Esophagus squamous epithelium (tissue), 5 donors: ENCODE measurements around the gene RAB8B. TPM values are rescaled to one million over a fixed set of nuclear protein-coding genes. Genes with fewer than 3 reads are reported as not detected.

ENCODE experiments used
- DNase-seq: peaks from one replicate; lab custom pipeline; 2025; lab: John Stamatoyannopoulos, UW
- H3K27ac ChIP-seq, 4 donors: fragments of 200-600 bp; sonication (generic); one replicate each; pipeline ENCODE4 v1.5.1; 2016 to 2019; ENCODE audit warnings: mild to moderate bottlenecking in 1 of 4
- H3K27me3 ChIP-seq, 4 donors: fragments of 200-600 bp; sonication (generic); 1 replicate in 3 of 4; 2 replicates in 1 of 4; pipeline versions ENCODE4 v1.5.1 to v1.6.0; 2017 to 2021; ENCODE audit warnings: antibody characterized with exemption in 1 of 4
- H3K36me3 ChIP-seq, 3 donors: fragments of 200-600 bp; sonication (generic); one replicate each; pipeline ENCODE4 v1.5.1; 2016 to 2019
- H3K4me1 ChIP-seq, 3 donors: fragments of 200-600 bp; sonication (generic); one replicate each; pipeline ENCODE4 v1.5.1; 2017 to 2019
- H3K4me3 ChIP-seq, 4 donors: fragments of 200-600 bp; sonication (generic); 1 replicate in 3 of 4; 2 replicates in 1 of 4; pipeline ENCODE4 v1.5.1; 2016 to 2019; ENCODE audit warnings: mild to moderate bottlenecking in 2 of 4, moderate library complexity in 1 of 4
- H3K9me3 ChIP-seq, 3 donors: fragments of 200-600 bp; sonication (generic); one replicate each; pipeline ENCODE4 v1.5.1; 2016 to 2019
- POLR2A ChIP-seq, 4 donors: fragments of 450-650 bp; IDR thresholded peaks; one replicate each; pipeline ENCODE4 v1.6.1; 2017; ENCODE audit warnings: antibody characterized with exemption in 4 of 4, mild to moderate bottlenecking in 4 of 4, moderate library complexity in 3 of 4
- WGBS, 2 donors: methylation state at CpG; one replicate each; pipeline ENCODE4 v1.1.5; 2018; 5-methylcytosine and 5-hydroxymethylcytosine counted together
- intact Hi-C: fragments of 100-400 bp; cut with DNase I; formaldehyde crosslinking; loops from one replicate; pipeline ENCODE4 v1.15.0; 2022
- total RNA-seq, 4 donors: library from RNA; depleted of rRNA; stranded (reverse); fragments of >200 nt; gene quantifications; one replicate each; pipeline ENCODE4 v1.1.0, GENCODE V29; 2016
- TF ChIP-seq, protein P1 (sequence below), 6 experiments: fragments of 450-650 bp in 4 of 6; fragments of 200-600 bp in 2 of 6; sonication (generic) in 2 of 6; IDR thresholded peaks; one replicate each; pipeline ENCODE4 v1.5.1; 2016 to 2019; ENCODE audit warnings: antibody characterized with exemption in 6 of 6, mild to moderate bottlenecking in 4 of 6, moderate library complexity in 4 of 6
- donor health status: DM: yes; HTN: yes; CAD: no.

RAB8B gene
- total RNA-seq, 4 donors from 2014 or later, result 3.1 to 22.7 (median 10.0) TPM

DNA sequence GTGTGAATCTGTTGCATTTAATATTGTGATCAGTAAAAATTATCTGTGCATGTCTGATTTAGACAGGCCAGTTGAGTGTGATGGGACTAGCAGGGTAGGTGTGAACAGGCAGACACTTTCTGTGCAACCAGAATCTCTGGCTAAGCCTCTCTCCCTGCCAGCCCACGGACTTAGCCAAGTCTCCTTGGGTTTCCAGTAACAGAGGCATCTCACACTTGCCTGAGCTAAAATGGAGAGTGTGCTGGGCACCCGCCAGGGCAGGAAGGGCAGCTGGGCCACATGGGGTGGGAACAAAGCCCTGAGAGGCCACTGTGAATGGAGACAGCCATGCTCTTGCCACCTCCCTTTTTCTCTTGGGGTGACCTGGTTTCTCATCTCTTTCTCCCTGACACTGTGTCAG, 19.6 kb upstream of the RAB8B start:
- Histone ChIP-seq H3K36me3 (no peaks in the 10 kb centered on the region), H3K9me3 (no peaks in the 10 kb centered on the region), H3K4me3 (no peak overlapping the region), H3K27ac (no peak overlapping the region), H3K27me3 (no peaks in the 10 kb centered on the region), H3K4me1 (no peaks in the 10 kb centered on the region)
- TF ChIP-seq POLR2A (IDR thresholded peaks at IDR 0.05), result no peak
- TF ChIP-seq, protein P1, sequence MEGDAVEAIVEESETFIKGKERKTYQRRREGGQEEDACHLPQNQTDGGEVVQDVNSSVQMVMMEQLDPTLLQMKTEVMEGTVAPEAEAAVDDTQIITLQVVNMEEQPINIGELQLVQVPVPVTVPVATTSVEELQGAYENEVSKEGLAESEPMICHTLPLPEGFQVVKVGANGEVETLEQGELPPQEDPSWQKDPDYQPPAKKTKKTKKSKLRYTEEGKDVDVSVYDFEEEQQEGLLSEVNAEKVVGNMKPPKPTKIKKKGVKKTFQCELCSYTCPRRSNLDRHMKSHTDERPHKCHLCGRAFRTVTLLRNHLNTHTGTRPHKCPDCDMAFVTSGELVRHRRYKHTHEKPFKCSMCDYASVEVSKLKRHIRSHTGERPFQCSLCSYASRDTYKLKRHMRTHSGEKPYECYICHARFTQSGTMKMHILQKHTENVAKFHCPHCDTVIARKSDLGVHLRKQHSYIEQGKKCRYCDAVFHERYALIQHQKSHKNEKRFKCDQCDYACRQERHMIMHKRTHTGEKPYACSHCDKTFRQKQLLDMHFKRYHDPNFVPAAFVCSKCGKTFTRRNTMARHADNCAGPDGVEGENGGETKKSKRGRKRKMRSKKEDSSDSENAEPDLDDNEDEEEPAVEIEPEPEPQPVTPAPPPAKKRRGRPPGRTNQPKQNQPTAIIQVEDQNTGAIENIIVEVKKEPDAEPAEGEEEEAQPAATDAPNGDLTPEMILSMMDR (IDR thresholded peaks at IDR 0.05), result no peak
- 69 to 84% methylated on average over 2 of the region's 2 CpGs for WGBS, 2 donors
- no peak for DNase-seq
- intact Hi-C loops, result loop anchor here (10.0 kb wide), 1 partner anchor 105 kb away; the partner anchor contains the start of gene APH1B

DNA sequence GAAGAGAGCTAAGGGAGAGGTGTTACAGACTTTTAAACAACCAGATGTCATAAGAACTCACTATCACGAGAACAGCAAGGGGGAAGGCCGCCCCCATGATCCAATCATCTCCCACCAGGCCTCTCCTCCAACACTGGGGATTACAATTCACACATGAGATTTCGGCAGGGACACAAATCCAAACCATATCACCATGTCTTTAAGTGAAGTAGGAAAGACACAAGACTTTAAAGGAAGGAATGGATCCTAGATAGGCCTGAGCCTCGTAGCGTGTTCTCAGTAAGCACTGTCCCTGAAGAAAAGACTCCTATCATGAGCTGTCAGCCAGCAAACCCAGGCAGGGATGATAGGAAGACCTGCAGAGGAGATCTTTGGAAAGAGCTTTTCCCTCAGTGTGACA, 17.0 kb upstream of the RAB8B start:
- Histone ChIP-seq H3K9me3 (no peaks in the 10 kb centered on the region), H3K27ac (no peak overlapping the region), H3K27me3 (no peaks in the 10 kb centered on the region), H3K4me1 (no peaks in the 10 kb centered on the region), H3K4me3 (no peak overlapping the region), H3K36me3 (no peaks in the 10 kb centered on the region)
- TF ChIP-seq, protein P1 (IDR thresholded peaks at IDR 0.05), result no peak
- TF ChIP-seq POLR2A (IDR thresholded peaks at IDR 0.05), result no peak
- 89 to 96% methylated on average over 5 of the region's 5 CpGs for WGBS, 2 donors
- intact Hi-C loops, result no loop called here
- no peak for DNase-seq

DNA sequence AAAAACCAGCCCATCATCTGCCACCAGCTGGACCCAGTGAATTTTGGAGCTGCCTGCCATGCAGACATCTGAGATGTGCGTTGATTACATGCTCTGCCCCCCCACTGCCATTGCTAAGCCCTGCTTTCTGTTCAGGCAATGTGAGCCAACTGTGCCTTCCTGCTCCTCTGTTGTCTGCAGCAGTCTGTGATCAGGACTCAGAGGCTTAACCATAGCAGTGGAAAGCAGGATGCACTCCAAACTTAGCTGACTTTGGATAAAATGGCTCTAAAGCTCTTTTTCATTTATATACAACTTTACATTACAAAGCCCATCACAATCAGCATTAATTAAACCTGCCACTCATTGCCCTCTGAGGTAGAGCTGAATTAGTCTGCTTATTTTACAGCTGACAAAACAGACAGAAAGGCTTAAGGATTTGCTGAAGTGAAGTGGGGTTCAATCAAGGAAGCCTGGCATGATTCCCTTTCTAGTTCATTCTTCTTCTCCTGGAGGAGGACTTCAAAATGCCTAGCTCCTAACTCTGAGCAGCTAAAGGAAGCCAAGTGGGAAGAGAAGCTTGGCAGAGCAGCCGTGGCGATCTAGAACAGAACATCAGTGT, 16.5 kb upstream of the RAB8B start:
- Histone ChIP-seq H3K27ac (no peak overlapping the region), H3K4me1 (no peaks in the 10 kb centered on the region), H3K36me3 (no peaks in the 10 kb centered on the region), H3K4me3 (no peak overlapping the region), H3K27me3 (no peaks in the 10 kb centered on the region), H3K9me3 (no peaks in the 10 kb centered on the region)
- WGBS, 2 donors, result 67 to 77% methylated on average over 3 of the region's 3 CpGs
- intact Hi-C loops, result no loop called here
- DNase-seq, result no peak
- TF ChIP-seq POLR2A (IDR thresholded peaks at IDR 0.05), result no peak
- TF ChIP-seq, protein P1 (IDR thresholded peaks at IDR 0.05), result no peak

DNA sequence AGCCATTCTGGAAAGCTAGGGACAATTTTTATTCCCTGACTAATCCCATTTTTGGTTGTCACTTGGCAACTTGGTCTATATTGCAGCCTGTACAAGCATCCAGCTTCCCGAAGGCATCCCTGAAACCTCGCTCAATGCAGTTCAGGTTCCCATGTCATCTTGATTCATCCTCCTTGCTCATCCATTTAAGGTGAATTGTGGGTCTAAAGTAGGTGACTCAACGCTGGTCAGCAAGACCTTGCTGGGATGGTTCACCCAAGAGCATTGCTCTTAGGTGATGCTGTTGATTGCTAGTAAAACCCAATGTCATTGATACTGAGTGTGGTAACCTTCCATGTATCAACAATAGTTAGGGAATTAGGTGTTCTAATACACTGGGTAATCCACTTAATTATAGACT, 13.1 kb upstream of the RAB8B start:
- no peak overlapping the region for H3K27ac ChIP-seq
- TF ChIP-seq, protein P1 (IDR thresholded peaks at IDR 0.05), result no peak
- no peaks in the 10 kb centered on the region for H3K9me3 ChIP-seq
- H3K27me3 ChIP-seq, result no peaks in the 10 kb centered on the region
- no peaks in the 10 kb centered on the region for H3K36me3 ChIP-seq
- peaks cover 0 to 1% (median 0%) of the 10 kb centered on the region in 3 donors for H3K4me1 ChIP-seq
- 79 to 96% methylated on average over 3 of the region's 3 CpGs for WGBS, 2 donors
- DNase-seq, result no peak
- H3K4me3 ChIP-seq, result no peak overlapping the region
- intact Hi-C loops, result no loop called here

DNA sequence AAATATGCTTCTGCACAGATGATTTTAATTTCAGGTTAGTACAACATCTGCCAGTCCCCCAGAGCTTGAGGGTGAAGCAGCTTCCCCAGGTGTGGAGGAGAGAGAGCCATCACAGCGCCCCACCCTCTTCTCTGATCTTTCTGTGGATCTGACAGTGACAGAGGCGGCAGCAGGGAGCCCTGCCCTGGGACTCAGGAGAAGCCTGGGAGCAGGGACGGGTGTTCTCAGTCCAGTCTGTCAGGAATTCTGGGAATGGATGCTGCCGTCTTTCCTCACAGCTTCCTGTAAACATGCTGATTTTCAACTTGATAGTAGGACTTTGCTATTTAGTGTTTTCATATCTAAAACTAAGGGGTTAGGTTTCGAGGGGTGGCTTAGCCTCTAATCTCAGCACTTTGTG, 11.4 kb upstream of the RAB8B start:
- Histone ChIP-seq H3K4me1 (peaks cover 0 to 4% (median 0%) of the 10 kb centered on the region in 3 donors), H3K27ac (no peak overlapping the region), H3K36me3 (no peaks in the 10 kb centered on the region), H3K27me3 (no peaks in the 10 kb centered on the region), H3K4me3 (no peak overlapping the region), H3K9me3 (no peaks in the 10 kb centered on the region)
- intact Hi-C loops, result no loop called here
- DNase-seq, result no peak
- WGBS, 2 donors, result 20 to 62% methylated on average over 2 to 5 of the region's 5 CpGs
- TF ChIP-seq POLR2A (IDR thresholded peaks at IDR 0.05), result no peak
- TF ChIP-seq, protein P1 (IDR thresholded peaks at IDR 0.05), result no peak
